ENCODE results near the gene TOX2. TPM values are rescaled to one million over a fixed set of nuclear protein-coding genes. Genes with fewer than 3 reads are reported as not detected.

TOX2 gene
- total and polyA plus RNA-seq, 10 donors: 1.1 to 6.4 (median 5.0) TPM

DNA sequence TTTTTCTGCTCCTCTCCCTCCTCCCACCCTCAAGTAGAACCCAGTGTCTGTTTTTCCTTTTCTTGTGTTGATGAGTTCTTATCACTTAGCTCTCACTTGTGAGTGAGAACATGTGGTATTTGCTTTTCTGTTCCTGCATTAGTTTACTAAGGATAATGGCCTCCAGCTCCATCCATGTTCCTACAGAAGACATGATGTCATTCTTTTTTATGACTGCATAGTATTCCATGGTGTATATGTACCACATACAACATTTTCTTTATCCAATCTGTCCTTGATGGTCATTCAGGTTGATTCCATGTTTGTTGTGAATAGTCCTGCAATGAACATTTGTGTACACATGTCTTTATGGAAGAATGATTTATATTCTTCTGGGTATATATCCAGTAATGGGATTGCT is 81.0 kb downstream of the TOX2 start:
- Histone ChIP-seq H3K27me3 (replicated peaks in 1 of 7) (peaks cover 0 to 12% (median 0%) of the 10 kb centered on the region in 7 donors), H3K27ac (no peak overlapping the region), H3K4me1 (no peaks in the 10 kb centered on the region), H3K4me3 (no peak overlapping the region), H3K9me3 (no peaks in the 10 kb centered on the region), H3K36me3 (no peaks in the 10 kb centered on the region)
- TF ChIP-seq, protein P1, sequence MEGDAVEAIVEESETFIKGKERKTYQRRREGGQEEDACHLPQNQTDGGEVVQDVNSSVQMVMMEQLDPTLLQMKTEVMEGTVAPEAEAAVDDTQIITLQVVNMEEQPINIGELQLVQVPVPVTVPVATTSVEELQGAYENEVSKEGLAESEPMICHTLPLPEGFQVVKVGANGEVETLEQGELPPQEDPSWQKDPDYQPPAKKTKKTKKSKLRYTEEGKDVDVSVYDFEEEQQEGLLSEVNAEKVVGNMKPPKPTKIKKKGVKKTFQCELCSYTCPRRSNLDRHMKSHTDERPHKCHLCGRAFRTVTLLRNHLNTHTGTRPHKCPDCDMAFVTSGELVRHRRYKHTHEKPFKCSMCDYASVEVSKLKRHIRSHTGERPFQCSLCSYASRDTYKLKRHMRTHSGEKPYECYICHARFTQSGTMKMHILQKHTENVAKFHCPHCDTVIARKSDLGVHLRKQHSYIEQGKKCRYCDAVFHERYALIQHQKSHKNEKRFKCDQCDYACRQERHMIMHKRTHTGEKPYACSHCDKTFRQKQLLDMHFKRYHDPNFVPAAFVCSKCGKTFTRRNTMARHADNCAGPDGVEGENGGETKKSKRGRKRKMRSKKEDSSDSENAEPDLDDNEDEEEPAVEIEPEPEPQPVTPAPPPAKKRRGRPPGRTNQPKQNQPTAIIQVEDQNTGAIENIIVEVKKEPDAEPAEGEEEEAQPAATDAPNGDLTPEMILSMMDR (IDR thresholded peaks at IDR 0.05 in 8 of 11, conservative IDR thresholded peaks at IDR 0.05 in 3 of 11): no peak
- TF ChIP-seq POLR2A (IDR thresholded peaks at IDR 0.05) (no peak), POLR2AphosphoS5 (IDR thresholded peaks at IDR 0.05) (no peak)
- intact Hi-C loops (cut with DNase I; ENCODE audit: low total_unique reads): no loop called here
- no peak for DNase-seq

DNA sequence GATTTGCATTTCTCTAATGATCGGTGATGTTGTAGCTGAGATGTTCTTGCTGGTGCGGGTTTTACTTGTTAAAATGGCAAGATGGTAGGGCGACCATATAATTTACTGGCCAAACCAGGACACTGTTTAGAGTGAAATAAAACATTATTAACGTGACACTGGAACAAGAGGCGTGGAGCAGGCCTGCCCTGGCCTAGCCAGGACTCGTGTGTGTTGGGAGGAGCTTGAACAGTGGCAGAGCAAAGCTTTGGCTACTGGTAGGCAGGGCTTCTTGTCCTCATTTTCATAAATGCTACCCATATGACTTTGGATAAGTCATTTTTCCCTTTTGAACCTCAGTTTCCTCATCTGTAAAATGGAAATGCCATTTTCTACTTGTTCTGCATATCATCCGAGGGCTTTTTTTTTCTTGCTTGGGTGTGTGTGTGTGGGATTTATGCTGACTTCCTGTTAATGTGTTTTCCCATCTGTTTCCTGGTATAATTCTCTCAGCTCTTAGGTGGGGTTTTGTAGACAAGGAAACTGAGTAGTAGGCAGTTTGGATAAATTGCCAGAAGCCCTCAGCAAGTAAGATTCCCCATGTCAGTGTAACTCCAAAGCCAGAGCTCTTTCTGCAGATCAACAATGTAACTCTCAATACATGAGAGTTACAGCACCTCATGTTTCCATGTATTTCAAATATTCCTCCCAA is 81.7 kb downstream of the TOX2 start:
- no peak overlapping the region for H3K27ac ChIP-seq
- H3K36me3 ChIP-seq: no peaks in the 10 kb centered on the region
- 80 to 86% (median 82%) methylated on average over 7 of the region's 7 CpGs for WGBS, 5 donors
- no peak overlapping the region for H3K4me3 ChIP-seq
- TF ChIP-seq POLR2A (IDR thresholded peaks at IDR 0.05): no peak
- TF ChIP-seq, protein P1 (IDR thresholded peaks at IDR 0.05 in 8 of 11, conservative IDR thresholded peaks at IDR 0.05 in 3 of 11): no peak
- TF ChIP-seq POLR2AphosphoS5 (IDR thresholded peaks at IDR 0.05): no peak
- peaks cover 0 to 16% (median 0%) of the 10 kb centered on the region in 7 donors for H3K27me3 ChIP-seq (replicated peaks in 1 of 7)
- intact Hi-C loops (cut with DNase I; ENCODE audit: low total_unique reads): no loop called here
- no peaks in the 10 kb centered on the region for H3K4me1 ChIP-seq
- DNase-seq: no peak
- no peaks in the 10 kb centered on the region for H3K9me3 ChIP-seq

- TF ChIP-seq, protein P1 (IDR thresholded peaks at IDR 0.05 in 8 of 11, conservative IDR thresholded peaks at IDR 0.05 in 3 of 11): no peak
- no peak for TF ChIP-seq POLR2AphosphoS5 (IDR thresholded peaks at IDR 0.05)
- no peak for TF ChIP-seq POLR2A (IDR thresholded peaks at IDR 0.05)
- WGBS, 5 donors: 61 to 68% (median 66%) methylated on average over 4 of the region's 4 CpGs
- H3K4me1 ChIP-seq: no peaks in the 10 kb centered on the region
- intact Hi-C loops (cut with DNase I; ENCODE audit: low total_unique reads): no loop called here
- H3K27ac ChIP-seq: no peak overlapping the region
- DNase-seq: no peak
- no peak overlapping the region for H3K4me3 ChIP-seq
- H3K27me3 ChIP-seq (replicated peaks in 1 of 7): peaks cover 0 to 38% (median 0%) of the 10 kb centered on the region in 7 donors
- H3K9me3 ChIP-seq: no peaks in the 10 kb centered on the region
- H3K36me3 ChIP-seq: no peaks in the 10 kb centered on the region
Measured at GRCh38 chr20:43999848-44000247, 85.2 kb downstream of the TOX2 start.

- Histone ChIP-seq H3K4me1 (no peaks in the 10 kb centered on the region), H3K9me3 (no peaks in the 10 kb centered on the region), H3K27me3 (replicated peaks in 1 of 7) (peaks cover 0 to 38% (median 0%) of the 10 kb centered on the region in 7 donors), H3K4me3 (no peak overlapping the region), H3K36me3 (no peaks in the 10 kb centered on the region), H3K27ac (no peak overlapping the region)
- WGBS, 5 donors: 61 to 76% (median 74%) methylated on average over 6 of the region's 6 CpGs
- DNase-seq: no peak
- TF ChIP-seq, protein P1 (IDR thresholded peaks at IDR 0.05 in 8 of 11, conservative IDR thresholded peaks at IDR 0.05 in 3 of 11): no peak
- TF ChIP-seq POLR2AphosphoS5 (IDR thresholded peaks at IDR 0.05): no peak
- no peak for TF ChIP-seq POLR2A (IDR thresholded peaks at IDR 0.05)
- intact Hi-C loops (cut with DNase I; ENCODE audit: low total_unique reads): no loop called here
Measured at GRCh38 chr20:44001667-44002596, 87.3 kb downstream of the TOX2 start.
